MM.1S (cell line): ENCODE data around the gene DYRK1B.

ENCODE experiments used
- DNase-seq: peaks from one replicate; pipeline ENCODE4 v3.0.0-alpha.2; 2015
- H2AFZ ChIP-seq: fragments of 300-600 bp; sonication (generic); 2 replicates; pipeline ENCODE4 v1.6.0; 2016; ENCODE audit warnings: antibody characterized with exemption, low read length
- H3F3A ChIP-seq: fragments of 300-600 bp; sonication (generic); 2 replicates; pipeline ENCODE4 v1.6.1; 2016; ENCODE audit warnings: mild to moderate bottlenecking, antibody characterized with exemption, low read length, moderate library complexity, mixed read lengths; ENCODE audit not compliant: insufficient read depth
- H3K27ac ChIP-seq: fragments of 300-600 bp; sonication (generic); 2 replicates; pipeline ENCODE4 v1.5.1; 2016; ENCODE audit warnings: mild to moderate bottlenecking, low read length
- H3K27me3 ChIP-seq: fragments of 300-600 bp; sonication (generic); replicated peaks from 2 replicates; pipeline ENCODE4 v1.6.0; 2016; ENCODE audit warnings: low read length; ENCODE audit not compliant: insufficient read depth
- H3K36me3 ChIP-seq: fragments of 300-600 bp; sonication (generic); replicated peaks from 2 replicates; pipeline ENCODE4 v1.6.1; 2016; ENCODE audit warnings: mild to moderate bottlenecking, low read length, mixed read lengths; ENCODE audit not compliant: insufficient read depth
- H3K4me1 ChIP-seq: fragments of 300-600 bp; sonication (generic); 2 replicates; pipeline ENCODE4 v1.6.1; 2016; ENCODE audit warnings: low read length, mixed read lengths
- H3K4me2 ChIP-seq: fragments of 300-600 bp; sonication (generic); 2 replicates; pipeline ENCODE4 v1.6.0; 2016; ENCODE audit warnings: low read depth, low read length
- H3K4me3 ChIP-seq: fragments of 300-600 bp; sonication (generic); 2 replicates; pipeline ENCODE4 v1.5.1; 2016; ENCODE audit warnings: low read length, mixed read lengths
- H3K79me2 ChIP-seq: fragments of 300-600 bp; sonication (generic); 2 replicates; pipeline ENCODE4 v1.6.1; 2016; ENCODE audit warnings: mixed run types, low read length, mixed read lengths
- H3K9ac ChIP-seq: fragments of 300-600 bp; sonication (generic); 2 replicates; pipeline ENCODE4 v1.6.1; 2016; ENCODE audit warnings: low read length, mixed read lengths
- H3K9me2 ChIP-seq: fragments of 300-600 bp; sonication (generic); replicated peaks from 2 replicates; pipeline ENCODE4 v1.6.1; 2016; ENCODE audit warnings: mild to moderate bottlenecking, low read length, mixed read lengths; ENCODE audit not compliant: insufficient read depth
- H3K9me3 ChIP-seq: fragments of 300-600 bp; sonication (generic); replicated peaks from 2 replicates; pipeline ENCODE4 v1.6.1; 2016; ENCODE audit warnings: mild to moderate bottlenecking, low read length, mixed read lengths; ENCODE audit not compliant: insufficient read depth
- H4K20me1 ChIP-seq: fragments of 300-600 bp; sonication (generic); 2 replicates; pipeline ENCODE4 v1.6.1; 2016; ENCODE audit warnings: mild to moderate bottlenecking, low read length, moderate library complexity, mixed read lengths; ENCODE audit not compliant: insufficient read depth
- CTCF ChIP-seq: fragments of 300-600 bp; sonication (generic); IDR thresholded peaks from 2 replicates; pipeline ENCODE4 v1.5.1; 2016; ENCODE audit warnings: antibody characterized with exemption, low read length, mixed read lengths
- EZH2 ChIP-seq: fragments of 300-600 bp; sonication (generic); optimal IDR thresholded peaks from 2 replicates; pipeline ENCODE3; 2017; ENCODE audit warnings: low read depth, mild to moderate bottlenecking, antibody characterized with exemption, low read length, mixed read lengths
- EZH2phosphoT487 ChIP-seq: fragments of 300-600 bp; sonication (generic); IDR thresholded peaks from 2 replicates; pipeline ENCODE4 v1.6.1; 2018; ENCODE audit warnings: antibody characterized with exemption, low read length

The DYRK1B gene

GRCh38 chr19:39820696-39821095, 13.3 kb downstream of the DYRK1B start:
- Histone ChIP-seq H3K27ac (no peak overlapping the region), H3F3A (0 out of 2 replicates have a peak, but pooled peaks cover 6% of the 10 kb centered on the region), H3K9ac (no peak overlapping the region), H4K20me1 (no peaks in the 10 kb centered on the region), H3K27me3 (no peaks in the 10 kb centered on the region), H3K9me3 (no peaks in the 10 kb centered on the region), H3K4me3 (no peak overlapping the region), H3K36me3 (no peaks in the 10 kb centered on the region), H3K4me1 (peaks cover 6% of the 10 kb centered on the region; the same call in 1 of the 2 replicates), H2AFZ (no peak overlapping the region), H3K4me2 (no peak overlapping the region), H3K9me2 (no peaks in the 10 kb centered on the region), H3K79me2 (peaks cover 7% of the 10 kb centered on the region; the same call in 1 of the 2 replicates)
- TF ChIP-seq EZH2phosphoT487 = no peak
- TF ChIP-seq CTCF = no peak
- TF ChIP-seq EZH2 = no peak
- no peak for DNase-seq

- Histone ChIP-seq H3K4me1 (peaks cover 2% of the 10 kb centered on the region; the same call in 1 of the 2 replicates), H3K79me2 (peaks cover 7% of the 10 kb centered on the region; the same call in 1 of the 2 replicates), H3K9me2 (no peaks in the 10 kb centered on the region), H3K27me3 (no peaks in the 10 kb centered on the region), H3K27ac (no peak overlapping the region), H4K20me1 (no peaks in the 10 kb centered on the region), H2AFZ (no peak overlapping the region), H3K4me3 (no peak overlapping the region), H3K36me3 (no peaks in the 10 kb centered on the region), H3K4me2 (no peak overlapping the region), H3K9ac (no peak overlapping the region), H3F3A (0 out of 2 replicates have a peak, but pooled peaks cover 1% of the 10 kb centered on the region), H3K9me3 (no peaks in the 10 kb centered on the region)
- DNase-seq = no peak
- TF ChIP-seq CTCF = no peak
- no peak for TF ChIP-seq EZH2
- TF ChIP-seq EZH2phosphoT487 = no peak
Observed at GRCh38 chr19:39819786-39820185, 14.2 kb downstream of the DYRK1B start.

- Histone ChIP-seq H3F3A (no peaks in the 10 kb centered on the region), H3K27ac (no peak overlapping the region), H3K9ac (no peak overlapping the region), H3K9me3 (no peaks in the 10 kb centered on the region), H3K36me3 (no peaks in the 10 kb centered on the region), H3K4me3 (no peak overlapping the region), H2AFZ (no peak overlapping the region), H3K27me3 (no peaks in the 10 kb centered on the region), H4K20me1 (no peaks in the 10 kb centered on the region), H3K9me2 (no peaks in the 10 kb centered on the region), H3K79me2 (peaks cover 2% of the 10 kb centered on the region; the same call in 1 of the 2 replicates), H3K4me2 (no peak overlapping the region), H3K4me1 (no peaks in the 10 kb centered on the region)
- DNase-seq = no peak
- no peak for TF ChIP-seq CTCF
- TF ChIP-seq EZH2 = no peak
- TF ChIP-seq EZH2phosphoT487 = no peak
Observed at GRCh38 chr19:39818626-39819097, 15.3 kb downstream of the DYRK1B start.
